ENCODE data around the gene RNF180.

- no peak for TF ChIP-seq POU2F2 (IDR thresholded peaks at IDR 0.05; ENCODE audit: low read depth, low read length)
- no peak for TF ChIP-seq POLR2A (IDR thresholded peaks at IDR 0.05; ENCODE audit: low read depth, low read length)
- no peak for TF ChIP-seq POLR2AphosphoS5 (IDR thresholded peaks at IDR 0.05; ENCODE audit: low read depth, low read length)
- TF ChIP-seq TAF1 (IDR thresholded peaks at IDR 0.05; ENCODE audit: low read depth, low read length) = no peak
- TF ChIP-seq PAX5 (IDR thresholded peaks at IDR 0.05; ENCODE audit: insufficient read depth, low read length, severe bottlenecking) = no peak
Observed at GRCh38 chr5:64165160-64165499, 513 bp upstream of the RNF180 start.
